Fibroblast of skin of right biceps (primary cell): ENCODE results near the gene PPP3CA.

Experiments
- DNase-seq: peaks from one replicate; pipeline ENCODE4 v3.0.0-alpha.2; 2013

PPP3CA gene

DNA sequence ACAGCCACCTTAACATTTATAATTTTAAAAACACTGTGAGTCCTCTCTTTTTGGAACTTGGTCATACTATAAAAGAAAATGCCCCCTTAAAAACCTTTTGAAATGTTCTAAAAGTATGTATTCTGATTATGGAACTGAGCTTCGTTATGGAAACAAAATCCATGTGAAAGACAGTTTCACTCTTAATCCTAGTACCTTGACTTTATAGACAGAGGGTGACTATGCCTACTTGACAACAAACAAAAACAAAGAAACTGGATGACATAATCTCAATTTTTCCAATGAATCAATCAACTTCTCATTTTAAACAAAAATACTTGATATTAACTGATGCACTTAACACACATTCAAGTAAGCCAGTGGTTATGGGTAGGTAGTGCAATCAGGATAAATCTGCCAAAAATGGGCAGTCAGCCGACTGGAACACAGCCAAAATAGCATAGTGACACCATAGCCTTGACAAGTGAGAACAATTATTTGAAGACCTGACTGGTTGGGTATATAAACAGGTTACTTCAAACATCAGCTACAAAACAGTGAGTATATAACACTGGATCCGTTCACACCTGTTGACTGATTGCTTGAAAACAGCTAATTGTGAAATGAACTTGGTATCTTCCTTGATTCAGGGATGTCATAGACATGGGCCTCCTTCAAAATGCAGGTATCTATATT, 265.5 kb downstream of the PPP3CA start:
- no peak for DNase-seq

DNA sequence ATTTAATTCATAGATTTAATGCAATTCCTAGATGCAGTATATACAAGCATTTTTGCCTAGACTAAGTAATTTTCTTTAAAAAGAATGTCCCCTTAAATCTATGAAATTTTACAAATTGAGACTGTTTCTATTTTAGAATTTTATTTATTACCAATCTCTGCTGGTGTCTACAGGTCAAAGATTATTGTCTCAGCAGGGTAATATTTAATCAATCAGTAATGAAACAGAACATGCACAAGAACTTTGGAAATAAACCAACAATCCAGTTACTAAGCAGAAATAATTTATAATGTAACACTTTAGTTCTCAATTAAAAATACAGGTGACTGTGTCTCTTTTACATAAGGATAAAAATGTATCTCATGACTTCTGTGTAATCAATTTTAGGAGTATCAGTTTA, 266.2 kb downstream of the PPP3CA start:
- no peak for DNase-seq

DNA sequence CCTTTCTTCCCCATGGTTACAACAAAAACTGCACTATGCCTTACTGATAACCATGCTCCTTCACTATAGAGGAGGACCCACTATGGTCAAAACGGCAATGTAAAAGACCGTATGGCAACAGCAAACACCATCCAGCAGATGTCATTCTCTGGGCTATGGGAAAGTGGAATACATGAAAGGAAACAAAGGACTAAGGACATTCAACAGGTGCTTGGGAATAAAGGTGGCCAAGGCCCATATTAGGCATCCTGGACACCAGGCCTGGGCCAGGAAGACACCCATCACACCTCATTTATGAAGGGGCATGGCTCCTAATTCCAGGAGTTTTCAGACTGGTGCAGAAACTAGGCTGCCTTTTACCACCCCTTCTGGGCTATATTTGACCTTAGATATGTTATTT, 268.4 kb downstream of the PPP3CA start:
- no peak for DNase-seq

DNA sequence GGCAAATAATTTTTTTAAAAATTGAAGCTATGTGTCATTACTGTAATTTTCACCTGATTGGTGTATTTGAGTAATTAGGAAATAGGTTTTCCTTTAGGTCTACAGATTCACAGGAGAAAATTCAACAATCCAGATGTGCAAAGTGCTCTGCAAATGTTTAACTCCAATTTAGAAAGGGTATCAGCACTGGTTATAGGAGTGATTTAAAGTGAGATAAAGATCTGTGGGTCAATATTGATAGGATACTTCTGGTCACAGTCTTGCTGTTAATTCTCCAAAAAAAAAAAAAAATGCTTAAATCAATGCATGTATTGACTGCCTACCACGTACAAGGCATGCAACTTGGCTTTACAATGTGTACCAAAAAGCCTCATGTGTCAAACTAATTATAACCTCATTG, 271.3 kb downstream of the PPP3CA start:
- no peak for DNase-seq

DNA sequence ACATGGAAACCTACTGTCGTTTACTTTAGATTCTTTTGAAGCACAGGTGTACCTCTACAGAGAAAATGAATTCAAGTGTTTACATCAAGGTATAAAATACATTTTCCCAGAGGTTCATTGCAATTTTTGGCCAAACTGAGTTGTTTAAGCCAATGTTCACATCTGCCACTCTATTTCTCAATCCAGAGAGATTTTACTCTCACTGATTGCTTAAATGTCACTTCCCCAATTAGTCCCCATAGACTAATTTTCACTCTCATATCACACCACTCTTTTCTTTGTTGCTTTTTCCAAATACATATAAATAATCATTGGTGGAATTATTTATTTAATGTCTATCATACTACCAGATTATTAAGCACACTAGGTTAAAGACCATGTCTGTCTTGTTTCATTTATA, 271.8 kb downstream of the PPP3CA start:
- DNase-seq = no peak

DNA sequence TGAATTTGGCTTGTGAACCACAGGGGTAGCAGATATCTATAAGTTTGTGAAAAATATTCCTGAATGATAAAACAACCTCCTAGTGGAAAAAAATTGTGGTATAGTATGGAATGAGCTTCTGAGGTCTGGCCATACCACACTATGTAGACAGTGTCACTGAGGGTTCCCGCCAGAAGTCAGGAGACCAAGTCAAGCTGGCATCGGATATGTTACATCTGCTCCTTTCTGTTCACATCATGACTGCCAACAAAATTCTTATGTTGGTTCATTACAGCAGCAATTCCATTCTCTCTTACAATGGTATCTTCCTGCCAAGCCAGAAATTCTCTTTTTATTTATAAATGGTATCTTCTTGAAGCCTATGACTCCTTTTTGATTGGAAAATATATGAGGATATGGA, 273.0 kb downstream of the PPP3CA start:
- DNase-seq = no peak

DNA sequence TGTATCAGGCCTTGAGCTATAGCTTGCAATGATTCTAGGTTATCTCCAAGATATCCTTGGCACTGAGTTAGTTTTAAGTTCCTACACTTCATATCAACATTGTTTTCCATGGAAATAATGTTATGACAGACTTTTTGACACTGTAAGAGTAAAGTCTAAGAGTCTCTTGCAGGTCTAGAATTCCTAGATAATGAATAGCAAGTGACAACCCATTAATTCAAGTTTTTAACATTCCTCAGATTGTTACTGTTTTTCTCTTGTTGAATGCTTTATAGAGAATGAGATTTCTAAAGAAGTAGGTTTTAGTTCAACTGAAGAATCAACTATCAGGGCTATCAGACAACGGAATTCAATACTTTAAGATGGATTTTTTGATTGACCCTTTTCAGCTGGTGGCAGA, 276.1 kb downstream of the PPP3CA start:
- peak; percentile 23 for DNase-seq

DNA sequence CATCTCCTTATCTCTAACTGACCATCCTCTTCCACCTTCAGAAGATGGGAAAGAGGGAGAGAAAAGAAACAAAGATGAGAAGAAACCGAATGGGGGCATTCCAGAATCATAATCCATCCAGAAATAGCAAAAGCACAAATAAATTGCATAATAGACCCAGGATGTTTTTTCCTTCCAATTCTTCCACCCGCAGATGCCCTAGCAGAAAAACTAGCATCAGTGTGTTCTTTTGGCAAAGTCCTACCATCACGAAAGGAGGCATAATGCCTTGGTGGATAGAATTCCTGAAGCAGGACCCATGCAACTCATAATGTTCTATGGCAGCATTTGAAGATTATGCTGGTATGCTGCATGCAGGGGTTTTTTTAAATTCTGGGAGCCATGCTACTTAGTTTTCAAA, 279.2 kb downstream of the PPP3CA start:
- no peak for DNase-seq

DNA sequence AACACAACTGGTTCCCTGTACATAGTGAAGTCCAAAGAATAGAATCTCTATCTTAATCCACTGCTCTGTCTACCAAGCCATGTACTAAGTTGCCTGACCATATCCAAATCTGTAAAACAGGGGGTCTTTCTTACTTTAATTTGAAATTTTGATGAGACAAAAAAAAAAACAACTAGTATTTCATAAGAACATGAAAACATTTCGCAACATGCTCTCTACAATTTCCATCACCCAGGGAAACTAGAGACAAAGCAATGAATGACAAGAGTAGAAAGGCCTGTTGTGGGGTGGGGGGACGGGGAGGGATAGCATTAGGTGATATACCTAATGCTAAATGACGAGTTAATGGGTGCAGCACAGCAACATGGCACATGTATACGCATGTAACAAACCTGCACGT, 279.9 kb downstream of the PPP3CA start:
- no peak for DNase-seq

DNA sequence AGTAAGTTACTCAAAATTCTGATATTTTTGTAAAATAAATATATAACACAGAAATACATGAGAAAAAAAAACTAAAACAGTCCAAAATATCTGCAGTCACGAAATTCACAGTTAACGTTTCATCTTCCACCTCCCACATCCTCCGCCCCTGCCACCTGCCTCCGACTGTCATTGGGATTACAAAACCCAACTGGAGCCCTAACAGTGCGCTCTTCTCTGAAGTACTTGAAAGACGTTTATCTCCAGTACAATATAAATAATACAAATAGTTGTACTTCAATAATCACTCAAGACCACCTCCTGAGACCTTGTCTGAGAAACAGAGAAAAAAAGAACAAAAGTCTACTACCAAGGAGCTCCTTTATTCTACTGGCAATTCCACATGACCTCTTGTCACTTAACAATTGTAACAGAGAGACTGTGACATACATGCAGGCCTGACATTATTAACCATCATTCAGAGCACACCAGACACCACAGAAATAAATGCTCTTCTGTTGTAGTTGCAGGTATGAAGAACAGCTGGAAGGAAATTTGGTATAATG, 280.6 kb downstream of the PPP3CA start:
- DNase-seq = no peak

DNA sequence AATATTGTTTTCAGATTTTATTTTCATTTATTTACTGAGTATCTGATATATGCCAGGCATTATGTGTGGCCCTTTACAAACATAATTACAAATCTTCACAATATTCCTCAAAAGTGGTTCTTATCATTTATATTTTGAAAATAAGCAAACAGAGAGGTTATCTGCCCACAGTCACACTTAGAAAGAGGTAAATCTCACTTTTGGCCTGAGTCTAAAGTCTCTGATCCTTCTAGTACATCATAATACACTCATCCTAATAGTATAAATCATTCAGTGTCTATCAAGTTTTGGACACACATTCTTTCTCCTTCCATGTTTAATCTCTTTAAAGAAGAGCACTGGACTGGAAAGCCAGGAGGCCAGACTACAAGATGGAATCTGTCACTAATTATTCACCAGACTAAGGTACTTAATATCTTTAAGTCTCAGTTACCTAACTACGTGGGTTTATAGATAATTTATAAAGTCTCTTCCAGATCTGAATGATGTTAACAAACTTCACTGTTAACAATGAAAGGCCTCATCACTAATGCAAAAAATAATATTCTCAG, 281.3 kb downstream of the PPP3CA start:
- DNase-seq = no peak

DNA sequence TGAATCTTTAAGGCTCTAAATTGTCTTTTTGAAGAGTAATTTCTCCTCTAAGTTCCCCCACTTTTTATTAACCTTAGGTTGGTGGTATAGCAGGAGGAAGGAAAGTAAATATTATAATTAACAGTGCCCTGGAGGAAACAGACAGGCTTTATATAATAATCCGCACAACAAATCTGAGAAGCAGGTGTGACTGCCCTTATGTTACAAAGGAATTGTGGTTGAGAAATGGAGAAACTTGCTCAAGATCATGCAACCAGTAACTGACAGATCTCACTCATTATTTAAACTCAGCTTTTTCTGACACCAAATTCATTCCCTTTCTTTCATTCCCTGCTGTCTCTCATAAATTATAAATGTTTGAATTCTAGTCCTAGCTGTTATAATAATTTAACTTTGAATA, 282.0 kb downstream of the PPP3CA start:
- no peak for DNase-seq

DNA sequence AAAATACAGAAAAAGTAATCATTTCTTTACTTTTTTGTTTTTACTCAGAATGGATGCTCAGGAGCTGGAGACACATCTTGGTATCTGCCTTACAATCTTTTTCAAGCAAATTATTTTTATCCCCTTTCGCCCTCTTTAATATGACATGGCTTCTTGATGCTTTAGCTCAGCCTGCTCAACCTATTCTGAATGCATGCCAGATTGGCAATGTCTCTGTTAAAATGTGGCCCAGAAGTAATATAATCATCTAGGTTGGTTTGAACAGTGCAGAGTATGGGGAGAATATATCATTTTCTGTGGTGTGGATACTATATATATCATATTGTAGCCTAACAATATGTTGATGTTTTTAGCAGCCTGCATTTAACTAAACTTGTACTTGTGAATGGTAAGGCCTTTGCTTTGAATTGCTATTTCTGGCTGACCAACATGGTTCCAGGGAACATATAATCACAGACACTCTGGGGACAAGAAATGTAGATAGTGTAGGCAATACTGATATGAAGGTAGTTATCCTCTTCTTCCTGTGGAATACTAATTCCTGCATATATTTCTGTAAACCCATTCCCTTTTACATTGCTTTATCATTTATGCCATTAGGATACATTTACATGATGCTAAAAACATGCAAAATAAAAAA, 282.7 kb downstream of the PPP3CA start:
- no peak for DNase-seq

DNA sequence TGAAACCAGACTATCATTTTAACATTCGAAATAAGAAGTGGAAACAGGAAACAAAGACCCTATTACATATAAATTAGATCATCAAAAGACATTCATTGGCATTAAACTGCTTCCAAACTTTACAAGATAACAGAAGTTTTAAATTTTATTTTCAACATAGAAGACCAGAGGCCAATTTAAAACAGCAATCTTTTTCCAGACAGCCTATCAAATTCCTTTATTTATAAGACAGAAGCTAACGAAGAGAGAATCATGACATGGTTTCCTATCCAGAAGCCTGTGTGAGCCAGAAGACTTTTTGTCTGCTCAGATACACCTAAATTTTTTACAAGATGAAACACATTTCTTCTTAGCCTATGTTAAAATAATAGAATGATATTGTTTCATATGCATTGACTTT, 291.9 kb downstream of the PPP3CA start:
- no peak for DNase-seq

DNA sequence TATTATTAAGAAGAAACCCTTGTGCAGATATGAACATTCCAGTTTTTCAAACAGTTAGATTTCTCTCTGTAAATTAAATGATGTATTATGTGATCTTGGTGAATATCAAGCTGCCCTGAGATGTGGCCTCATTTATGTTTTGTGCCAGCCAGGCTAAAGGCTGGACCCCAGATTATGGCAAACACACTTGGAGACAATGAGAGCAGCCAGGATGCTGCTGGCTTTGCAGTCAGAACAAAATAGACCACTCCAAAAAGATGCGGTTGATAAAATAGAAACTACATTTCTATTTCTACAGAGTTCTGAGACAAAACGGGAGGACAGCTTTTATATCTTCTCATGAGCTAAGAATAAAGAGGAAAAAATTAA, 296.5 kb downstream of the PPP3CA start:
- DNase-seq = no peak

DNA sequence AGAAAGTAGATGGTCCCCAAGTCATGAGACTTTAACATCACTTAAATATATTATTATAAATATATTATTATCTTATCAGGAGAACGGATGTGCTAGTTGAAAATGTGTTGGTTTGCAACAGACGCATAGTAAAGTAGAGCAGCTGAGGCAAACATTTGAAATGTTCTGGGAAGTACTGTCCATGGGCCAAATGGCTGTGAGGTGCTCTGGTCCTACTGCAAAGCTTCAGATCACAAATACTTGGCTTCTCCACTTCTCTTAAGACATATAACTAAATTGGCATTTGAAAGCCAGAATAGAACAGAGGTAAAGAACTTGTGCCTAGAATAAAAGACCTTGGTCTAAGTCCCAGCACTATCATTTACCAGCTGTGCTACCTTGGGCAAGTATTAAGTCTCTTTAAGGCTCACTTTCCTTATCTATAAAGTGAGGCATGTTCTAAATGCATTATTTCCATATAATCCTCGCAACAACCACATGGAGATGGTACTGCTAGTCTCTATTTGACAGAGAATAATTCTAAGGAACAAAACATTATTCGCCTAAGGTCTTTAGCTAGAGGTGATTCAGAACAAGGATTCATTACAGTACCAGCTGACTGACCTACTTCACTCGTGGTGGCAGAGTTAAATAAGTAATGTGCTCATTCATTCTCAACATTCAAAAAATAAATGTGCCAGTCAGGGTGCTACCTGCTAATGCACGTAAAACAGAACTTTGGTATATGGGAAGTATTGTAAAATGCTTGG, 297.1 kb downstream of the PPP3CA start:
- DNase-seq = no peak

DNA sequence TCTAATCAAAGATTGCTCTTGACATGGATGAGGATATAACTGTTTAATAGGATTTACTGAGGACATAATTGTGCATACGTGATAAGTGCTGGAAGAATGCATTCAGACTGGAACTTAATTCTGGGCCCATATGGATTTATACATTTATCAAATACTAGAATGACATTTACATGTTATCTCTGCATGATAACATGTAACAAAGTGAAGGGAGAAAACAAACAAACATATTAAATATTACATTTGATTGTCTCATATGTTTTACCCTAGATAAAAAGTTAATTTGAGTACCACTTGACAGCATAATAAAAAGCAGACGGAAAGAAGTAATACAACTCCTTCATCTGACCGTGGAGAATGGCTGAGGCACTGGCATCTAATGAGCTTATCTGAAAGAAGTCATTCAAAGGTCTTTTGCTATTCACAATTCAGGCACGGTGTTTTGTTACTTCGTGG, 297.8 kb downstream of the PPP3CA start:
- no peak for DNase-seq

DNA sequence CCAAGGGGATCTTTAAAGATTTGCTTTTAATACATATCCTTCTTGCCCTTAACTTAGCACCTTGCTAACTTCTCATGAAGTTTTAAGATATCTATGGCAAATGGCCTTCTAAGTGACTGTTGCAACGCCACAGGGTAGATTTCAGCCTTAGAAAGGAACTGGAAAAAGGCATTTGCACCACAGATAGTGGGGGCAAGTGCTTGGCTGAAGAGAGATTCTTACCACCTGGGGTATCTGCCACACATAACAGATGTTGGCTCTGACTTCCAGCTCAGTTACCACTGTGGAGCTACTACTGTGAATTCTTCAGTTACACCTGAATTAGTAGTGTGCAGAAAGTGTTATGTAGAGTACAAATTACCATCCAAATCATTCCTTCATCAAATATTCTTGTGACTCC, 302.6 kb downstream of the PPP3CA start:
- DNase-seq = no peak

DNA sequence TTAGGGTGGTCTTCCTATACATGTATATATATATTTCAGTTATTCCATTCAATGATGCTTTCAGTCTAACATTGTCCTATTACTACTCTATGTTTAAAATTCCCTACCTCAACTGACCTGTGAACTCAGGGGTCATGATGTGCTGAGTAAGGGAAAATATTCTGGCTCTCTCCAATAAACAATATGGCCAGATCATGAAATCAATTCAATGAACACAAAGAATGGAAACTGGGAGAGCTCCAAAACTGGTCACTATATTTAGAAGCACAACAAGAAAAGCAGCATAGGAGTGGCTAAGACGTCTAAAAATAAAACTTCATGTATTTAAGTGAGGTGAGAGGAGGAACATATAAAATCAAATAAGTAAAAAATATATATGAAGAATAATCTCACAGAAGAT, 304.5 kb downstream of the PPP3CA start:
- DNase-seq = no peak

DNA sequence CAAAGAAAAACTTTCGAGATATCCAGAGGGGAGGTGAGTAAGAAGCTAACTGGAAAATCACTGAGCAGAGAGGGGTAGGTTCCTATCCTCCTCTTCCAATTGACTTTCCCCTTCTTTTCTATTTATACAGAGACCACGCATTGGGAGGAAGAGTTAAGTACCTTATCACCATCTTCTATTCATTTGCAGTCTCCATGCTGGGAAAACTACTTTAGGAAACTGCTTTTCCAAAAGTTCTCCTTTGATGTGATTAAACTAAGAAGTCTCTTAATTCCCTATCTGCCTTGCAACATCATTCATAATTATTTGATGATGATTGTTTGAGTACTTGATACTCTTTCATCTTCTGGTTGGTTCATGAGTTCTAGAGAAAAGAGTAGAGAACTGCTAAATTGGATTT, 306.6 kb downstream of the PPP3CA start:
- no peak for DNase-seq

DNA sequence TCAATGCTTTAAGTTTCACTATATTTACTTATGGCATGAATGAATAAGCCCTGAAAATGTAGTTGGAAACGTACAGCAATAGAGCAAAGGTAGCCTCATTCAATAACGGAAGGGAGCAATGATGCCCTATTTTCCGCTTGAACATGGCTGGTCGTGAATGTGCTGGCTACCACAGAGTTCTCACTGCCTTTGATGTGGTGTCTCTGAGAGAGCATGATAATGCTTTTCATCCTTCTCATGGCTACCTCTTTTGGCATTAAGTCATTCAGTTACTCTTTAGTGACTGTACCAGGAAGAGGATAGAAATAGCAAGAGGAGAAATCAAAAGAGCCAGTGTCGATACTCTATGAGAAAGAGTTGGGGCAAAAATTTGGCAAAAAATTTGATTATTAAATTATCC, 308.0 kb downstream of the PPP3CA start:
- no peak for DNase-seq

DNA sequence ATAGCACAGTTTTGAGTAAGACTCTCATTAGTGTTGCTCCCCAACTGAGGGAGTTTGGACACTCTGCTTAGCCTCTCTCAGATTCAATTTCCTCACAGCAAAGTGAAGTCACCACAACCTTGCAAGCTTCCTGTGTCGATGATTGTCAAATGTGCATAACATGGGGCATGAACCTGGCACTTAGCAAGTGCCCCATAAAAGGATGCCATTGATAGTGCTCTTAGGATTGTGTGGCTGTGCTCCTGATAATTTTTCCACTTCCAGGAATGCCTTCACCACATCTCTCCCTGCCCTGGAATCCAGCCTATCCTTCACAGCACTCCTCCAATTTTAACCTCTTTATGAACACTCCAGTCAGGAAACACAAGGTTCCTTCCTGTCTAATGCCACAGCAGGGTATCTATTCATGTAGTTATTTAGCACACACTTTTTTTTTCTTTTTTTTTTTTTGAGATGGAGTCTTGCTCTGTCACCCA, 309.4 kb downstream of the PPP3CA start:
- DNase-seq = peak; percentile 7

DNA sequence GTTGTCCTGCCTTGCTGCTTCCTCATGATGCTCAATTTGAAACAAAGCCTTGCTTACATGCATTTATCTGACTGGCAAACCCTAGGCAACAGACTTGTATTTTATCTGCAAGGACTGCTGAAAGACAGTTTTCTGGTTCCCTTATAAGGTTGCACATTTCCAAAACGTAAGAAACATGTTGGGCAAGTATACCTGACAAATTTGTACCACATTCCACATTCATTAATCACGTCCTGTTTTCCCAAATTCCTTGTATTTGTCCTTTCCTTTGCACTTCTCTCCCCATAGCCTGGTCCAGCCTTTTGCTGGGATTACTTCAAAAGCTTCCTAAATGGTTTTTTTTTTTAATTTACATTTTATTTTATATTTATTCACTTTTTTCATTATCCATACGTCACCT, 310.1 kb downstream of the PPP3CA start:
- DNase-seq = peak; percentile 31

DNA sequence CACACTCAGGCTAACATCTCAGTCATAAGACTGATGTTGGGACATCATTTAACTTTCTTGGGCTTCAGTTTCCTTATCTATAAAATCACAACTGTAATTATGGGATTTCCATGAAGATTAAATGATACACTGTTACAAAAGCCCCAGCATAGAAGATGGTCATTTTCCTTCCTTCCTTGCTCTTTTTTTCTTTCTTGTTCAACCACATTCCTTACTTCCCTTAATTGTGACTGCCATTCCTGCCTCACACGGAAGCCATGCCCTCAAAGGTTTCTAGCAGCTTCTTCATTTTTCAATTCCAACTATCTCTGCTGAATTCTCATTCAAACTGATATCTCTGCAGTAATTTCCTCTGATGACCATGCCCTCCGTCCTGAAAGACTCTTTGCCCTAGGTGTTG, 311.8 kb downstream of the PPP3CA start:
- DNase-seq = no peak
